Kidney (tissue), 14 donors: ENCODE results near the gene GAPDH. TPM values are rescaled to one million over a fixed set of nuclear protein-coding genes. Genes with fewer than 3 reads are reported as not detected.
"Not testable (repeated sequence)": the region's sequence is repeated elsewhere in the genome, so short reads cannot be mapped to it uniquely, and the experiment has no call there.

Experiments used
- DNase-seq, 5 donors: peaks; one replicate each; pipeline ENCODE4 v3.0.0-alpha.2; 2013 to 2020
- FAIRE-seq: peaks from 2 replicates; lab custom pipeline; 2012; peaks lifted over from hg19 to GRCh38; lab: Jason Lieb, UNC
- H3K27ac ChIP-seq, 2 donors: one replicate each; pipeline ENCODE4 v1.7.0; 2013; ENCODE audit warnings: low read depth in 2 of 2, low read length in 2 of 2, inconsistent platforms in 1 of 2
- H3K27me3 ChIP-seq: one replicate; pipeline ENCODE4 v1.7.1; 2013; ENCODE audit warnings: low read length, inconsistent platforms; ENCODE audit not compliant: control insufficient read depth, insufficient read depth
- H3K36me3 ChIP-seq, 3 donors: one replicate each; pipeline versions ENCODE4 v1.7.0 to v1.7.1; 2013; ENCODE audit warnings: low read length in 3 of 3, control low read depth in 1 of 3, inconsistent platforms in 1 of 3; ENCODE audit not compliant: insufficient read depth in 3 of 3, control insufficient read depth in 2 of 3
- H3K4me1 ChIP-seq, 3 donors: one replicate each; pipeline versions ENCODE4 v1.7.0 to v1.7.1; 2013; ENCODE audit warnings: low read length in 3 of 3, inconsistent platforms in 1 of 3, low read depth in 1 of 3; ENCODE audit not compliant: control insufficient read depth in 2 of 3, insufficient read depth in 2 of 3
- H3K4me3 ChIP-seq, 3 donors: one replicate each; pipeline versions ENCODE4 v1.7.0 to v1.8.1; 2013; ENCODE audit warnings: low read length in 3 of 3, control low read depth in 1 of 3, inconsistent platforms in 1 of 3
- H3K9ac ChIP-seq, 3 donors: one replicate each; pipeline versions ENCODE4 v1.7.0 to v1.7.1; 2013; ENCODE audit warnings: low read length in 3 of 3, control low read depth in 1 of 3, inconsistent platforms in 1 of 3
- H3K9me3 ChIP-seq, 3 donors: one replicate each; pipeline versions ENCODE4 v1.7.0 to v1.7.1; 2013; ENCODE audit warnings: low read length in 3 of 3, control low read depth in 1 of 3, inconsistent platforms in 1 of 3; ENCODE audit not compliant: control insufficient read depth in 2 of 3, insufficient read depth in 1 of 3
- intact Hi-C: fragments of 100-400 bp; cut with DNase I; formaldehyde crosslinking; loops from one replicate; pipeline ENCODE4 v1.11.1; 2022
- polyA plus RNA-seq: library from polyadenylated mRNA; stranded (reverse); fragments of 350-450 nt; fragmentation: Illumina TruSeq; extraction: RNeasy Lipid Tissue Mini Kit (QIAGEN cat#74804); gene quantifications from one replicate; pipeline ENCODE4 v1.2.3, GENCODE V29; 2014; ENCODE audit warnings: low read depth, low replicate concordance; ENCODE audit not compliant: insufficient read depth
- total RNA-seq: library from RNA; stranded (reverse); fragmentation: NEBNext Ultra II Directional; extraction: Animal tissue kit (Norgen Biotek cat#: 25700); gene quantifications from one replicate; pipeline ENCODE4 v1.2.1, GENCODE V29; 2021
- TF ChIP-seq, protein P1 (sequence below): IDR thresholded peaks from 3 replicates; pipeline ENCODE4 v1.5.1; 2012; ENCODE audit warnings: mild to moderate bottlenecking, moderate library complexity, borderline replicate concordance; ENCODE audit not compliant: insufficient read depth; ENCODE audit errors: extremely low read depth
- donor health status: control.
- donor health status: control.
- donor health status: control.
- donor health status: control.
- donor health status: control.
- donor health status: DM: yes; HTN: yes; CAD: no.
- donor health status: Normal renal cell carcinoma (clear cell type).

Gene GAPDH
- total and polyA plus RNA-seq, 2 donors from 2014 or later, result 1,501 to 4,871 TPM

DNA sequence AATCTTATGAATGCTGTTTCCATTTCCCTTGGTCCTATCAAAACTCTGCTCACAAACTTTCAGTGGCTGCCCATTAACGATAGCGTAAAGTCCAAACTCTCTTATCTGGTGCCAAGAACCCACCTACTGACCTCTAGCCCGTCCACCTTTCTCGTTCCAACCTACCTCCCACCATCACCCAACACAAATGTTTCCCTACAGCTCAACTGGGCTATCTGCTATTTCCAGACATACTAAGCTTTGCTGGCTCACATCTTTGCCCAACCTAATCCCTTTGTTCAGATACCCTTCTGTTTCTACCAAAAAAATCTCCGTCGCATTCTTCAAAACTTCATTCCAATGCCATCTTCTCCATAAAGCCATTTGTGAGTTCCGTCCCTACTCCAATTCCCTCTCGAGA is 41.3 kb downstream of the GAPDH start:
- H3K9ac ChIP-seq, result no peak overlapping the region
- DNase-seq, result no peak
- H3K4me1 ChIP-seq, result no peaks in the 10 kb centered on the region
- H3K27ac ChIP-seq, result no peak overlapping the region
- no peak overlapping the region for H3K4me3 ChIP-seq
- H3K27me3 ChIP-seq, result no peaks in the 10 kb centered on the region
- FAIRE-seq, result no peak
- no peaks in the 10 kb centered on the region for H3K9me3 ChIP-seq
- intact Hi-C loops, result no loop called here
- peaks cover 15 to 57% (median 45%) of the 10 kb centered on the region in 3 donors for H3K36me3 ChIP-seq
- TF ChIP-seq, protein P1, sequence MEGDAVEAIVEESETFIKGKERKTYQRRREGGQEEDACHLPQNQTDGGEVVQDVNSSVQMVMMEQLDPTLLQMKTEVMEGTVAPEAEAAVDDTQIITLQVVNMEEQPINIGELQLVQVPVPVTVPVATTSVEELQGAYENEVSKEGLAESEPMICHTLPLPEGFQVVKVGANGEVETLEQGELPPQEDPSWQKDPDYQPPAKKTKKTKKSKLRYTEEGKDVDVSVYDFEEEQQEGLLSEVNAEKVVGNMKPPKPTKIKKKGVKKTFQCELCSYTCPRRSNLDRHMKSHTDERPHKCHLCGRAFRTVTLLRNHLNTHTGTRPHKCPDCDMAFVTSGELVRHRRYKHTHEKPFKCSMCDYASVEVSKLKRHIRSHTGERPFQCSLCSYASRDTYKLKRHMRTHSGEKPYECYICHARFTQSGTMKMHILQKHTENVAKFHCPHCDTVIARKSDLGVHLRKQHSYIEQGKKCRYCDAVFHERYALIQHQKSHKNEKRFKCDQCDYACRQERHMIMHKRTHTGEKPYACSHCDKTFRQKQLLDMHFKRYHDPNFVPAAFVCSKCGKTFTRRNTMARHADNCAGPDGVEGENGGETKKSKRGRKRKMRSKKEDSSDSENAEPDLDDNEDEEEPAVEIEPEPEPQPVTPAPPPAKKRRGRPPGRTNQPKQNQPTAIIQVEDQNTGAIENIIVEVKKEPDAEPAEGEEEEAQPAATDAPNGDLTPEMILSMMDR, result no peak

DNA sequence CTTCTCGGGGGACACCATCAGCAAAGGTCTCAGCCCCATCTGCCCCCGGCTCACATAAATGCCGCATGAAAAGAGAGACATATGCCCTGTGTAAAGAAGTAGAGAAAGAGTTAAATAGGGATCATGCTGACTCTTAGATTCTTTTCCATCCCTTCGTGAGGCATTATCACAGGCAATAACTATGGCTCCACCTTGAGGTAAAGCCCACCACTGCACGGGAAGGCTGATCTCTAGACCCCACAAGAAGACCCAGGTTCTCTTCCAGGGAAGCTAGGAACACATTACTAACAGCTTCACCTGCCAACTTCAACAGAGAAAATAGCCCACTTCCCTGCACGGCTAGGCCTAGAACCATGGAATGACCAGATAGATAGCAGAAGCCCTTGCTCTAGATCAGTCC is 47.9 kb downstream of the GAPDH start:
- no peak for DNase-seq
- Histone ChIP-seq H3K36me3 (peaks cover 31 to 70% (median 60%) of the 10 kb centered on the region in 3 donors), H3K4me3 (no peak overlapping the region), H3K27me3 (no peaks in the 10 kb centered on the region), H3K4me1 (no peaks in the 10 kb centered on the region), H3K27ac (no peak overlapping the region), H3K9me3 (no peaks in the 10 kb centered on the region), H3K9ac (no peak overlapping the region)
- TF ChIP-seq, protein P1, result no peak
- intact Hi-C loops, result no loop called here
- no peak for FAIRE-seq

DNA sequence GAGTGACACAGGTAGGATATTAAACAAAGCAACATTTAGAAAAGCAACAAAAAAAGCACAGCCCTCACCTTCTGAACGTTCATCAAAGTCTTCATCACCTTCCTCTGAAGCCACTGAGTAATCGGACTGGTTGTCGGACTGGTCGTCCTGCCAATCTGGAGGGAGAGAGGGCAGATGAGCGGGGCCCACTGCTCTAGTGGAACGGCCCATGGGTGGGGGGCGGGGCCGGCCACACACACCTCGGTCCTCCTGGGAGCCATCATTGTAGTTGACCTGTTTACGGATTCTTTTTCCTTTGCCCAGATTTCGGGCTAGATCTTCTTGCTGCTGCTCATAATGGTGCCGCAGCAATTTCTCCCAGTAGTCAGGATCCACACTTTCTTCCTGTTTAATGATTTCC is 48.6 kb downstream of the GAPDH start:
- Histone ChIP-seq H3K9me3 (no peaks in the 10 kb centered on the region), H3K4me3 (no peak overlapping the region), H3K36me3 (peaks cover 32 to 70% (median 61%) of the 10 kb centered on the region in 3 donors), H3K9ac (no peak overlapping the region), H3K27ac (no peak overlapping the region), H3K4me1 (no peaks in the 10 kb centered on the region), H3K27me3 (no peaks in the 10 kb centered on the region)
- TF ChIP-seq, protein P1, result no peak
- FAIRE-seq, result no peak
- intact Hi-C loops, result no loop called here
- DNase-seq, result no peak

DNA sequence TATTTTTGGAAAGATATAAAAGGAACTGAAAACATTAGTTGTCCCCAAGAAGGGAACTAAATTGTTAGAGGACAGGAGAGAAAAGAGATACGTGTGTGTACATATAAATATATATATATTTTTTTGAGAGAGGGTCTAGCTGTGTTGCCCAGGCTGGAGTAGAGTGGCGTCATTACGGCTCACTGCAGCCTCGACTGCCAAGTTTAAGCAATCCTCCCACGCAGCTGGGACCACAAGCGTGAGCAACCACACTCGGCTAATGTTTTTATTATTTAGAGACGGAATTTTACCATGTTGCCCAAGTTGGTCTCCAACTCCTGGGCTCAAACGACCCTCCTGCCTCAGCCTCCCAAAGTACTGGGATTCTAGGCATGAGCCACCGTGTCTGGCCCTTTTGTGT is 50.0 kb downstream of the GAPDH start:
- peaks cover 33 to 72% (median 60%) of the 10 kb centered on the region in 3 donors for H3K36me3 ChIP-seq
- H3K27me3 ChIP-seq, result no peaks in the 10 kb centered on the region
- DNase-seq, result no peak
- no peak overlapping the region for H3K4me3 ChIP-seq
- no peak overlapping the region for H3K9ac ChIP-seq
- H3K9me3 ChIP-seq, result no peaks in the 10 kb centered on the region
- no peak overlapping the region for H3K27ac ChIP-seq
- H3K4me1 ChIP-seq, result no peaks in the 10 kb centered on the region
- TF ChIP-seq, protein P1, result no peak
- intact Hi-C loops, result no loop called here
- no peak for FAIRE-seq

DNA sequence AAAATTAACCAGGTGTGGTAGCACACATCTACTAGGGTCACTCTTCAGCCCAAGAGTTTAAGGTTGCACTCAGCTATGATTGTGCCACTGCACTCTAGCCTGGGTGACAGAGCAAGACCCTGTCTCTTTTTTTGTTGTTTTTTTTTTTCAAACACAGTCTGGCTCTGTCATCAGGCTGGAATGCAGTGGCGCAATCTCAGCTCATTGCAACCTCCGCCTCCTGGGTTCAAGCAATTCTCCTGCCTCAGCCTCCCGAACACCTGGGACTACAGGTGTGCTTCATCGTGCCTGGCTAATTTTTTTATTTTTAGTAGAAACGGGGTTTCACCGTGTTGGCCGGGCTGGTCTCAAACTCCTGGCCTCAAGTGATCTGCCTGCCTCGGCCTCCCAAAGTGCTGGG is 52.3 kb downstream of the GAPDH start:
- FAIRE-seq, H3K27me3 ChIP-seq, H3K4me3 ChIP-seq, H3K9ac ChIP-seq, DNase-seq, intact Hi-C loops, H3K27ac ChIP-seq, H3K4me1 ChIP-seq, H3K9me3 ChIP-seq: not testable (repeated sequence)
- peaks cover 29 to 73% (median 58%) of the 10 kb centered on the region in 3 donors for H3K36me3 ChIP-seq
